ENCODE measurements around the gene SLC16A3. TPM values are rescaled to one million over a fixed set of nuclear protein-coding genes. Genes with fewer than 3 reads are reported as not detected.

SLC16A3 gene
- total RNA-seq, 2 donors from 2014 or later, result 148 to 298 TPM

- H3K4me3 ChIP-seq, result no peak overlapping the region
- H3K27ac ChIP-seq, result no peak overlapping the region
- no peak for DNase-seq
- no peaks in the 10 kb centered on the region for H3K36me3 ChIP-seq
- no peak for TF ChIP-seq CTCF (IDR thresholded peaks at IDR 0.05)
- no peaks in the 10 kb centered on the region for H3K9me3 ChIP-seq
- H3K27me3 ChIP-seq, result no peaks in the 10 kb centered on the region
- peaks cover 12% of the 10 kb centered on the region for H3K4me1 ChIP-seq
- H3K9ac ChIP-seq (ENCODE audit: low read depth in 2 of 2, low read length in 2 of 2), result no peak overlapping the region
- intact Hi-C loops (cut with DNase I), result no loop called here
These were observed 27.9 kb upstream of the SLC16A3 start for GRCh38 chr17:82200743-82201497.

GRCh38 chr17:82201498-82201910, 27.3 kb upstream of the SLC16A3 start:
- Histone ChIP-seq H3K9me3 (no peaks in the 10 kb centered on the region), H3K36me3 (no peaks in the 10 kb centered on the region), H3K27me3 (no peaks in the 10 kb centered on the region), H3K27ac (no peak overlapping the region), H3K4me1 (peaks cover 16% of the 10 kb centered on the region), H3K4me3 (no peak overlapping the region), H3K9ac (ENCODE audit: low read depth in 2 of 2, low read length in 2 of 2) (no peak overlapping the region)
- no peak for DNase-seq
- TF ChIP-seq CTCF (IDR thresholded peaks at IDR 0.05), result no peak
- intact Hi-C loops (cut with DNase I), result no loop called here

- no peaks in the 10 kb centered on the region for H3K27me3 ChIP-seq
- no peak overlapping the region for H3K27ac ChIP-seq
- no peak for DNase-seq
- H3K9me3 ChIP-seq, result no peaks in the 10 kb centered on the region
- no peak for TF ChIP-seq CTCF (IDR thresholded peaks at IDR 0.05)
- H3K36me3 ChIP-seq, result no peaks in the 10 kb centered on the region
- H3K4me1 ChIP-seq, result peaks cover 16% of the 10 kb centered on the region
- no peak overlapping the region for H3K9ac ChIP-seq (ENCODE audit: low read depth in 2 of 2, low read length in 2 of 2)
- H3K4me3 ChIP-seq, result no peak overlapping the region
- intact Hi-C loops (cut with DNase I), result no loop called here
These were observed 25.9 kb upstream of the SLC16A3 start for GRCh38 chr17:82202981-82203380.

GRCh38 chr17:82203920-82204319, 24.9 kb upstream of the SLC16A3 start:
- TF ChIP-seq CTCF (IDR thresholded peaks at IDR 0.05), result no peak
- Histone ChIP-seq H3K36me3 (no peaks in the 10 kb centered on the region), H3K27me3 (no peaks in the 10 kb centered on the region), H3K9me3 (no peaks in the 10 kb centered on the region), H3K27ac (no peak overlapping the region), H3K4me1 (peaks cover 16% of the 10 kb centered on the region), H3K4me3 (no peak overlapping the region), H3K9ac (ENCODE audit: low read depth in 2 of 2, low read length in 2 of 2) (no peak overlapping the region)
- intact Hi-C loops (cut with DNase I), result no loop called here
- no peak for DNase-seq

GRCh38 chr17:82204831-82205719, 23.8 kb upstream of the SLC16A3 start:
- Histone ChIP-seq H3K9me3 (no peaks in the 10 kb centered on the region), H3K27ac (peak overlapping the region; percentile 82), H3K4me3 (no peak overlapping the region), H3K9ac (ENCODE audit: low read depth in 2 of 2, low read length in 2 of 2) (peak overlapping the region in 1 of 2 donors; percentile 70), H3K36me3 (no peaks in the 10 kb centered on the region), H3K27me3 (no peaks in the 10 kb centered on the region), H3K4me1 (peaks cover 16% of the 10 kb centered on the region)
- TF ChIP-seq CTCF (IDR thresholded peaks at IDR 0.05), result no peak
- intact Hi-C loops (cut with DNase I), result no loop called here
- no peak for DNase-seq

All from colonic mucosa (tissue), 4 donors.